Measurements from ENCODE around the gene GATB.

DNA sequence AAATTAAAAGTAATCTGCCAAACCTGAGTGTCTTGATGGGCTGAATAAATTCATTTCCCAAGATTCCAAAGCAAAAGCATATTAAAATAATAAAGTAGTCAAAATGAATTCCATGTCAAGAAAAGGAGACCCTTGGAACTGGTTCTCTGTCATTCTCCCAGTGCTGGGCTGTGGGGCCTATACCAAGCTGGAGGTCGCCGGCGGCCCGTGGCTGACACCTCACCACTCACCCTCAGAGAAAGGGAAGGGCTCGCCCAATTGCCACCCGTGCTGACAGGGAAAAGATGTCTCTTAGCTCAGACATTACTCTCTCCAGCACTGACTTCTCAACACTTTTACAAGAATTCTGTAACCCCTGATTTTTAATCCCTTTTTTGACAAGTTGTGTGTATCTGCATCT, 51.7 kb downstream of the GATB start:
- TF ChIP-seq CTCF (conservative IDR thresholded peaks at IDR 0.05) (no peak), ZFX (IDR thresholded peaks at IDR 0.05) (no peak)

Measured in C4-2B (cell line).